GM18858 (cell line): ENCODE results near the gene ASB16.
A peak's percentile ranks its signal among the peaks of the same experiment; 100 is the strongest.

Experiments
- ATAC-seq: cut with Tn5 transposase; IDR thresholded peaks from one replicate; pipeline ENCODE4 v1.9.1; 2021; ENCODE audit not compliant: unreplicated experiment

ASB16 gene

GRCh38 chr17:44187131-44187899, 16.8 kb downstream of the ASB16 start:
- ATAC-seq: peak; percentile 8

GRCh38 chr17:44188576-44189403, 18.3 kb downstream of the ASB16 start:
- no peak for ATAC-seq

GRCh38 chr17:44190481-44190880, 20.0 kb downstream of the ASB16 start:
- no peak for ATAC-seq

DNA sequence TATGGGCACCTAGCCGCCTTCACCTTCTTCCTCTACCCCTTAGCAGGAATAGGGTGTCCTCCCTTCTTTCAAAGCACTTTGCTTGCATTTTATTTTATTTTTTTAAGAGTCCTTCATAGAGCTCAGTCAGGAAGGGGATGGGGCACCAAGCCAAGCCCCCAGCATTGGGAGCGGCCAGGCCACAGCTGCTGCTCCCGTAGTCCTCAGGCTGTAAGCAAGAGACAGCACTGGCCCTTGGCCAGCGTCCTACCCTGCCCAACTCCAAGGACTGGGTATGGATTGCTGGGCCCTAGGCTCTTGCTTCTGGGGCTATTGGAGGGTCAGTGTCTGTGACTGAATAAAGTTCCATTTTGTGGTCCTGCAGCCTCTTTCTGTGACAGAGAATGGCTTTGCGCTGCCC, 20.9 kb downstream of the ASB16 start:
- ATAC-seq: no peak

DNA sequence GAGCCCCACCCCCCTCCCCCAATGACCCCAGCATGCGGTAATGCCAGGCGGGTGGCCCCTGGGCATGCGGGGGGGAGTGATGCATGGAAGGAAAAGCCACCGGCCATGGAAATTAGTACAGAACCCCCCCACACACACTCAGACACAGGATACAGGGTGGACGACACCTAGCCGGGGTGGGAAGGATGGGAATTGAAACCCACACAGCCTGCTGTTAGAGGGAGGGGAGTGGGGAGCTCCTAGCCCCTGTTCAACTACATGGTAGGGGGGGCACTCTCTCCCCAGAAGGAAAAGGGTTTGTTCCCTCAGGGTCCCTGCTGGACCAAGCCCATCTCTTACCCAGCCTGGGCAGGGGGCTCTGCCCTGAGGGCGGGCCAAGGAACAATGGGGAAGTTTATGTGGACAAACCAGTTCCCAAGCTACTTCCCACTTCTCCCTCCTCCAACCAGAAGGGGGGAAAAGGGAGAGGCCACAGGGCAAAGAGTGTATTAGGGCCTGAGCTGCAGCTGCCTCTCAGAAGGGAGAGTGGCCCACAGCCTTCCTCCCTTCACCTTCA, 21.5 kb downstream of the ASB16 start:
- no peak for ATAC-seq

DNA sequence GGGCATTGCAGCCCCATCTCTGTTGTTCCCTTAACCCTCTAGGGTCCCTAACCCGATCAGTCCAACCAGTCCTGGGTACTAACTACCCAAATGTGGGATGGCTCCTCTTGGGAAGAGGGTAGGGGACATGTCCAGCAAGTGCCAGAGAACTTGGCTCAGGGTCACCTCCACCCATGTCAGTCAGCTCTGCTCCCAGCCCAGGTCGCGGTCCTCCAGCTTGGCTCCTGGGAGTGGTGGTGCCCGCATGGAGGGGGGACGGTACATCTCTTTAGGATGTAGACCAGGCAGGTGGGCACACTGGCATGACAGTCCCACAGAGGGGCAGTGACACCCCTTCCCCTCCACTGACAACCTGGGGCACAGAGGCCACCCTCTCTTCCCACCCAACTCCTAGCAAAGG, 22.2 kb downstream of the ASB16 start:
- no peak for ATAC-seq

DNA sequence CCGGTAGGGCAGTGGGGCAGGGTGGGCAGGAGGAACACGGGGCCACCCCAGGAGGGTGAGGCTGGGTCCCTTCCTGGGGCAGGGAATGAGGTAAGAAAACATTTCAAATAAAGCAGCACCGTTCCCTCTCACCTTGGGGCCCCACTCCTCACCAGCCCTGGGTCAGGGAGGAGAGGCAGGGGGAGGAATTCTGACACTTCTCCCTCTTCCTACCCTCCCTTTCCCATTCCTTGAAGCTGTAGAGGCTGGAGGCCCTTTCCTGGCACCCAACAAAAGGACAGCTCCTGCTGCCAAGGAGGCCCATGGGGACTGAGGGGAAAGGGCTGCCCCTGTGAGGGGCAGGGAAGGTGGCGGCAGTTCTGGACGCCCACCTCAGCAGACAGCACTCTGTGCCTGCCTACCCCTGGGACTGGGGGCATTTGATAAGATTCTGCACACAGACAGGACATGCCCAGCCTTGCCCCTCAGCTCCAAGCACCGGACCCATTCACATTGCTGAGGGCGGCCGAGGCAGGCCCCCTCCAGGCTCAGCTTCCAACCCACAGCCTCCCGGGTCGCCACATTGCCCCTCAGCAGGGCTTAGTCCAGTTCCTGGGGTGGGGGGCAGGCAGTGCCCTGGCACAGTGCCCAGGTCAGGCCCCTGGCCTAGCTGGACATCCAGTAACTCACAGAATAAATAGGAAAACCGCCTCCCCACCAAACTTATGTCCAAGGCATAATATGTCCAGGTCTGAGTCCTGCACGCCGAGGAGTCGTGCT, 23.0 kb downstream of the ASB16 start:
- no peak for ATAC-seq

DNA sequence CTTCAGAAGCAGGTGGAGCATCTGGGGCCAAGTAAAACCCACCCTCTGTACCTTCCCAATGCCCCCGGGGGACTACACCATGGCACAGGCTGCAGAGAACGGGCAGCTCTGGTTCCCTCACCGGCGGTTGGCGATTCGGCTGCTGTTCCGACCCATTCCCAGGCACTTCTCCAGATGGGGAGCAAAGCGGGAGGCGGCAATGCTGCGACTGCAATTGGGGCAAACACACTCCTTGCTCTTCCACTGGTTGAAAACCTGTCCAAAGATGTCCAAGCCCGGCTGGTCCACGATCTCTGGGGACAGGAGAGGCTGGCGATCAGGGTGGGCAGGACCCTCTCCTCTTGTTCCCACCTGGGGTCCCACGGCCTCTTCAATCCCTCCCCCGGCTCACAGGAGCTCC, 26.6 kb downstream of the ASB16 start:
- ATAC-seq: no peak

DNA sequence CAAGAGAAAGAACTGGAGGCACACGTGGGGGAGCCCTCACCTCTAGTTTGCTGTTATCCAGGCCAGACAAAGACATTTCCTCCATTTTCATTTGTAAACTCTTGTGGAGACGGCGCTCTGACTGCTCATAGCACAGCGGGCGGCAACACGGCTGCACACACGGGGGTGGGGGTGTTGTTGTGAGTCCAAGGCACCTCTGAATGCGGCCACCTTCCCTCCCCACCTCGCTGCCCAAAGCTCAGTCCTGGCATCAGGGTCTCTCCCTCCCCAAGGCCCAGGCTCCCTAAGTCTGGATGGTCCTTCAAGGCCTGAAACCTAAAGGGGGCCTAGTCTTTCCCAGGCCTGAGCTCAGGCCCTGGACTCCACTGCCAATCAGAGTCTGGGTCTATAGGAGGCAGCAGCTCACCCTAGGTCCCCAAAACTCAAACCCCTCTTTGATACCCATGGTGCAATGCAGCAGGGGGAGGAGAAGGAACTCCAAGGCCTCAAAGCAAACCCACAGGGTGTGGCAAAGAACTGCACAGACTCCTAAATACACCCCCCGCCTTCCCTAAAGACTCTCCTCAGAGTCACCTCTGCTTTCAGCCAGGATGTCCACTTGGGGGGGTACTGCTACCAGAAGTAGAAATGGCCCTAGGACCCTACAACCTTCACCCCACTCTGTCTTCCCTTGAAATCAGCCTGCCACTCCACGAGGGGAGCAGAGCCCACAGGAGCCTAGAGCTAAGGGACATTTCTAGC, 27.6 kb downstream of the ASB16 start:
- ATAC-seq: no peak

DNA sequence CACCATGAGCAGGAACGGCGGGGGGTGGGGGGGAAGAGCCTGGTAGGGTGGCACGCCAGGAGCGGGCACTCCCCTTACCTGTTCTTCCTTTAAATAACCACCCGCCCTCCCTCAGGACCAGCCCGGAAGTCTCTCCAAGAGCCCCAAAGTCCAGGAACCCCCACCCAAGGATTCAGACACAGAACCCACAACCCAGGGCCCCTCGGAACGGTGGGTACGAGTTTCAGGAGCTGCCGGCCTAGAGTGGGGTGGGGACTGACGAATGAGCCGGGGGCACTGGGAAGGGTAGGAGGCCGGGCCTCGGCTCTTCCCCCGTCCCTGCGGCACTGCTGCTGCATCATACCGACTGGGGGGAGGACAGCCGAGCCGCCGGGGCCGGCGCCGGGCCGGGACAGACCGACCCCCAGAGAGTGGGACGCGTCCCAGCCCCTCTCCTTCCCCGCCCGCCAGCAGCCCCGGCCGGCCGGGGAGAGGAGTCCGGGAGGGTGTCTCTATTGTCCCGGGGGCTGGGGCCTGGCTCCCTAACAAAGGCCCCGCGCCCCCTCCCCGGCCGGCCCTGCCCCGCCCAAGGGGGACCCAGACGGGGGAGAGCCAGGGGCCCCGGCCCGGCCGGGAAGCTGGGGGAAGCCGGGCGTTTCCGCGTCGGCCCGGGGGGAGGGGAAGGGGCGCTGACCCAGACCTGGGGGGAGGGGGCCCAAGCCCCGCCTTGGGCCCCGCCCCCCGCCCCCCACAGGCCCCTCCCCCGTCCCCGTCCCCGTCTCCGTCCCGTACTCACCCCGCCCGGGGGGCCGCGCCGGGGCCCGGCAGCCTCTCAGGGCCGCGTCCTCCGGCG, 28.4 kb downstream of the ASB16 start:
- ATAC-seq: no peak

DNA sequence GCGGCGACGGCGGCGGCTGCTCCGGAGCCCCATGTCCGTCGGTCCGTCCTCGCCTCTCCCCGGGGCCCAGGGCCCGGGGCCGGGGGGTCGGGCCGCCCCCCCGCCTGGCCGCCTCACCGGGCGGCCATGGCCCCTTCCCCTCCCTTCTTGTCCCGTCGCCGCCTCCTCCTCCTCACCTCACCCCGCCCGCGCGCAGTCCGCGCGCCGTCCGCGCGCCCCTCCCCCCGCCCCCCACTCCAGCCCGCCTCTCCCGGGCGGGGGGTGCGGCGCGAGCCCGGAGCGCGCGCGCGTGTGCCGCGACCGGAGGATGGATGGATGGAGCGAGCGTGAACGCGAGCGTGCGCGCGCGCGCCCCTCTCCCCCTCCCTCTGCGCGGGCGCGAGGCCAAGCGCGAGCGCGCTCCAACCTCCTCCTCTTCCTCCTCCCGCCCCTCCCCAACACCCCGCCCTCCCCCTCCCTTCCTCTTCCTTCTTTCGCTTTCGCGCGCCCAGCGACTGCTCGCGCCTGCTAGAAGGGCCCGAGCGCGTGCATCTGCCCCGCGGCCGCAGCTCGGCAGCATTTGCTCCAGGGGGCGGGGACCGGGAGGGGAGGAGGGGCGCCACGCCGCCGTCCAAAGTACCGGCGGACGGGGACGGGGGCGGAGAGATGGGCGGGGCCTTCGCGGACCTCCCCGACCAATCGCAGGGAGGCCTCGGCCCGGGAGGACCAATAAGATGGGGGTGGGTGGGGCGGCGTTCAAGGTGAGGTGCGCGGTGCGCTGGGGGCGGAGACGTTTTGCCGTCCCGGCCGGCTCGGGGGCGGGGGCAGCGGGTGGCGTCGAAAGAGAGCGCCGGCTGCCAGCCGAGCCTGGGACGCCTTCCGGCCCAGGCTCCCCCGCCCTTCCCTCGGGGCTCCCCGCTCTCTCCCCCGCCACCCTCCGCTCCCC, 29.3 kb downstream of the ASB16 start, which contains the start of gene ATXN7L3:
Gene ATXN7L3 (minus strand): TSS at position 332 of the 925 bp plus-strand sequence. CDS start 1,814 bp downstream, outside the sequence.
- peak; percentile 37 for ATAC-seq

DNA sequence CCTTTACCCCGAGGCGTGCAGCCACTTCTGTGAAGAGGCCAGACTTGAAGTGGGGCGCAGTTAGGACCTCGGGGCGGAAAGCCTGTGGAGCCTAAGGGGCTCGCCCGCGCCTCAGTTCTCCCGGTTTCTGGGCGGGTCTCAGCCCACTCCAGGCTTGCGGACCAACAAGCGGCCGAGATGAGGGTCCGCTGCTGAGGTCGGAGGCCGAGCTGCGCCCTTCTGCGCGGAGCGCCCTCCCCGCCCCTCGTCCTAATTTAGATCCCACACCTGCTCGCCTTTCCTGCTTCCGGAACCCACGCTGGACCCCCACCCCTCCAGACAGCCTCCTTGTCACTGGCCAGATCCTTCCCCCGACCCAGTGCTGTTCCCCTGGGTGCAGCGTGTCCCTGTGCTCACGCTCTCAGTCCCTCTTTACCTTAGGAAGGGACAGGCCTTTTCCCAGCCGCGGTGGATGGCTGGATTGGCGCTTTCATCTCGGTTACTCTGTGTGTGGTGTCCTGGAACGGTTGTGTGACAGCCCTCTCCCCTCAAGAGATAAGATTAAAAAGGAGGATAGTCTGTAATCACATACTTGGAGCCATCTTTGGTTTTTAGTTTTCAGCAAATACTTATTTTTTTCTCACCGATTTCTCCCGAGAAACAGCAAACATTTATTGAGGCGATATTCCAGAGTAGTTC, 30.1 kb downstream of the ASB16 start:
- ATAC-seq: no peak

GRCh38 chr17:44202756-44203155, 32.3 kb downstream of the ASB16 start:
- ATAC-seq: no peak

DNA sequence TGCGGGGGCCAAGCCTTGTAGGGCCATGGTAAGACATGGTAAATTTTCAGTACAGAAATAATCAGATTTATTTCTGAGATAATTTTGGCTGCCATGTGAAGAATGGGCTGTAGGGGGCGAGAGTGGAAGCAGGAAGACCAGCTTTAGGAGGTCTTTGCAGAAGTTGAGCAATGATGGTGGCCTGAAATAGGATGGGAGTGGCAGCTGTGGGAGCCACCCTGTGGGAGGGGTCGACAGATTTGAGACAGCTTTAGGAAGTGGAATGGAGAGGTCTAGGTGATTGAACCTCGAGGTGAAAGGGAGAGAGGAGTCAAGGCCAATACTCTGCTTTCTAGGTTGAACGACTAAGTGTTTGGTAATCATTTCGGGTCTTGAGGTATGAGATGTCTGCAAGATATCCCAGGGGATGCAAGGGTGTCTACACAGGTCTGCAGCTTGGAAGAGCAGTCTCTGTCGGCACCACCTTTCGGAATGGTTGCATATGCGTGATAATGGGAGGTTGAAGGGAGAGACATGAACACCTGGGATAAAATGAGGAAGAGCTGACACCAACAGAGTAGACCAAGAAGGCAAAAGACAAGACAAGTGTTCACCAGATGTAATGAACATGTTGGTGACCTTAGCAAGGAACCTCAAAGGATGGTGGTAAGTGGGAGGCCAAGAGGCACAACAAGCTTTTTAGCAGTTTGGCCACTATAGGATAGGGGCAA, 33.4 kb downstream of the ASB16 start:
- no peak for ATAC-seq

DNA sequence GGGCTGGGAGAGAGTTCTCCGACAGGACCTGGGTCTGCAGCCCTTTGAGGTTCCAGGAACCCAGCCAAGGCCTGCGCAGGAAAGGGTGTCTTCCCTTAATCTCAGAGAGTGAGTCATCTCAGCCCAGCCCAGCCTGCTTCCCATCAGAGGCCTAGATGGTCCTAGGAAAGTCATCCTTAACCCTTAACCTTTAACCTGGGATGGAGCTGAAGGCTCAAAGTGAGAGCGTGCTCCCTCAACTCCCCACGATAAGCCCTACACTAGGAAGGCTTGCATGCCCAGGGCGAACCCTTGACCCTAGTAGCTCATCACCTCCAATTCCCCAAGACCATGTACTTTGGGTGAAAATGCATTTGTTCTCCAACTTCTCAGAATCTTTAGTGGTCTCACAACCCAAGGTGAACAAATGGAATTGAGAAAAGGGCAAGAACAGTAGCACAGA, 34.0 kb downstream of the ASB16 start:
- ATAC-seq: no peak

- ATAC-seq: no peak
Observed at GRCh38 chr17:44205962-44206824, 35.7 kb downstream of the ASB16 start.
